H54 (cell line): ENCODE data around the gene IZUMO4.

Source experiments
- DNase-seq: peaks from one replicate; pipeline ENCODE4 v3.0.0; 2011; ENCODE audit warnings: low spot score, mixed read lengths; ENCODE audit not compliant: insufficient read length
- FAIRE-seq: peaks from 3 replicates; lab custom pipeline; 2011; peaks lifted over from hg19 to GRCh38; lab: Jason Lieb, UNC
- POLR2A ChIP-seq: IDR thresholded peaks from 2 replicates; pipeline ENCODE4 v1.6.1; 2011; ENCODE audit warnings: low read depth, mild to moderate bottlenecking, low read length

IZUMO4 gene

DNA sequence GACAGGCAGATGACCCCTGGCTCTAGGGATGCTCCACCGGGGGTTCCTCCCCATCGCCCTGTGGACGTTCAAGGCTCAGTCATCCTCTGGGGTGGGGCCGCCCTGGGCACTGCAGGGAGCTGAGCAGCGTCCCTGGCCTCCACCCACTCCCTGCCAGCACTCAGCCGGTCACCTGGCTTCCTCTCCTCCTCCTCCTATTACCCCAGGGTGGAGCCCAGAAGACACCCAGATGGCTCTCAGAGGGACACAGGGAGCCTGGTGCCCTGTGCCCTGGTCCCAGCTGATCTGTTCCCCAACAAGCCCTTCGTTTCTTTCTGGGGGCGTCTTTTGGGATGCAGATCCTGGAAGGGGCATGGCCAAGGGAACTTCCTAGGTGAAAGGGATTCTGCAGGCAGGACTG, 42.0 kb upstream of the IZUMO4 start:
- FAIRE-seq: no peak
- DNase-seq: no peak
- TF ChIP-seq POLR2A: no peak

DNA sequence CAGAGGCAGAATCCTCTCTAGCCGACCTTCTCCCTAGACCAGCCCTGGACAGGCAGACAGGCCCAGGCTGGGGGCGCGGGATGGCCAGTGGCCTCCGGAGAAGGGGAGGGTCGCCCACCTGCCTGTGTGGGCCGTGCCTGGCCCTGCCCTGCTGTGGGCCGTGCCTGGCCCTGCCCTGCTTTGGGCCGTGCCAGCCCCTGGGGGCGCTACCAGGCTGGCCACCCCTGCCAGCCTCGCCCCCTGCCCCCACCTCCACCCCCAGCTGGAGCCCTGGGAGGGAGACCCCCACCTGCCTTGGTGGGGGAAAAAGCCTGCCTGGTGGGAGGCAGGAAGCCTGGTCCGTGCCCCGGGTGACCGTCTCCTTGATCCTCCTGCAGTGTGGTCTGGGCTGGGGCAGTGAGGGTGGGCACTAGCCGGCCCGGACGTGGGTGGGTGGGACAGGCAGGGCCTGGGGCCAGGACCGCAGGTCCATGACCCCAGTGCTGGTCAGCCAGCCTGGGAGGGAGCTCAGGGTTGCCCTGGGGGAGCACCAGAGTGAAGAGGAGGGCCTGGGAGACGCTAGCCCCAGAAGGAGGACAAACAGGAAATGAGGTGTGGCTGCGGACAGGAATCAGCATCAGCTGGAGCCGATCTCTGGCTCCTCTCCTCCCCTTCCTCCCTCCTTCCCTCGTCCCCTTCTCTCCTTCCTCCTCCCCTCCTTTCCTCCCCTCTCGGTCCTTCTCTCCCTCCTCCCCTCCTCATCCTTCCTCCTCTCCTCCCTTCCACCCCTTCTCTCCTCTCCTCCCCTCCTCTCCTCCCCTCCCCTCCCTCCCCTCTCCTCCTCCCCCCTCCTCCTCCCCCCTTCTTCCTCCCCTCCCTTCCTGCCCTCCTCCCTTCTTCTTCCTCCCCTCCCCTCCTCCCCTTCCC, 40.5 kb upstream of the IZUMO4 start:
- TF ChIP-seq POLR2A: peak; percentile 43; the same call in 1 of the 2 replicates
- no peak for DNase-seq
- no peak for FAIRE-seq

DNA sequence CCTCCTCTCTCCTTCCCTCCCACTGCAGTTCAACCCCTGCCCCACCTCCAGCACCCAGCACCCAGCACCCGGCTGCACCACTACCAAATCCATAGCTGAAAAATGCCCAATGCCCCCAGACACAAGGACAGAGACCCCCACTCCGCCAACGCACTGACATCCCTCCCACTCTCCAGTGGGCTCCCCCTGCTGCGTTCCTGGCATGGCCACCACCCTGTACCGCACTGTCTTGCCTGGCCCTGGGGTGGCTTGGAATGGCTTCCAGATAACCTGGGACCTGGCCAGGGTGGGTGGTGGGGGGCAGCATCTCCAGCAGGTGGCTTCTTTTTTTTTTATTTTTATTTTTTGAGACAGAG, 39.9 kb upstream of the IZUMO4 start:
- DNase-seq (no peak), FAIRE-seq (no peak)

DNA sequence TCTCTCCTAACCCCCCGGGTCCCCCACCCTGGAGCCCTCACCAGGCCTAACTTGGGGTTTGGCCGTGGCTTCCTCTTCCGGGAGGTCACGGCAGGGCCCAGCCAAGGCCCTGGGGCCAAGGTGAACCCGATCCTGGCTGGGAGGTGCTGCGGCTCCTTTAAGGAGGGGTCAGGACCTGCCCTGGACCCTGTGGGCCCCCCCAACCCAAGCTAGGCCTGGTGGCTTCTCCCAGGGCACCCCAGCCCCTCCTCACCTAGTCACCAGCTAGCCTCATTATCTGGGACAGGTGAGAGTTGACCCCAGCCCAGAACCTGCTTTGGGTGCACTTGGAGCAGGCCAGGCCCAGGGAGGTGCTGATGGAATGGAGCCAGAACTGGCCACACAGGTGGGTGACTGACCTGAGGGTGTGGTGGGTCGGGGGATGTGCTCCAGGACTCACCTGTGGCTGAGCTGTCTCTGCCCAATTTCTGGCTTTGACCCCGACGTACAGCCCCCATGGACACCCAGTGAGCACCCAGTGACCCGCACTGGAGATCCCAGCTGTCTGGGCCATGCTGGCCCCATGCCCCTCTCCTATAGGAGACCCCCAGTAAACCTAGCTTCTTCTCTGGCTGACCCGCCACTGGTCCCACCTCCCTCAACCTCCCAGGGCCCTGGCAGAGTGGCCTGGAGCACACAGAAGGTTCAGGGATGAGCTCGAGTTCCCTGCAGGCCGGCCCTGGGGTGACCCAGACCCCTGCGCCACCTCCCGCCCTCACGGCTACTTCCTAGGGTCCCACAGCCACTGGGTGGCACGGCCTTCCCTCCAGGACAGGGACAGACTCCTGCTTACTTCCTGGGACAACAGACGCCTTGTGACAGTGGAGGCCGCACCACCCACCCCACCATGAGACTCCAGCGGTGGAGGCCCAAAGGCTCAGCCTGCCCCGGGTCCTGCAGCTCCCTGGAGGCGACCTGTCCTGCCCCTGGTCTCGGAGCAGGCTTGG, 38.9 kb upstream of the IZUMO4 start:
- no peak for FAIRE-seq
- TF ChIP-seq POLR2A: no peak
- DNase-seq: no peak

More for the DNA sequence above, 39.9 kb upstream of the IZUMO4 start:
- TF ChIP-seq POLR2A: no peak

DNA sequence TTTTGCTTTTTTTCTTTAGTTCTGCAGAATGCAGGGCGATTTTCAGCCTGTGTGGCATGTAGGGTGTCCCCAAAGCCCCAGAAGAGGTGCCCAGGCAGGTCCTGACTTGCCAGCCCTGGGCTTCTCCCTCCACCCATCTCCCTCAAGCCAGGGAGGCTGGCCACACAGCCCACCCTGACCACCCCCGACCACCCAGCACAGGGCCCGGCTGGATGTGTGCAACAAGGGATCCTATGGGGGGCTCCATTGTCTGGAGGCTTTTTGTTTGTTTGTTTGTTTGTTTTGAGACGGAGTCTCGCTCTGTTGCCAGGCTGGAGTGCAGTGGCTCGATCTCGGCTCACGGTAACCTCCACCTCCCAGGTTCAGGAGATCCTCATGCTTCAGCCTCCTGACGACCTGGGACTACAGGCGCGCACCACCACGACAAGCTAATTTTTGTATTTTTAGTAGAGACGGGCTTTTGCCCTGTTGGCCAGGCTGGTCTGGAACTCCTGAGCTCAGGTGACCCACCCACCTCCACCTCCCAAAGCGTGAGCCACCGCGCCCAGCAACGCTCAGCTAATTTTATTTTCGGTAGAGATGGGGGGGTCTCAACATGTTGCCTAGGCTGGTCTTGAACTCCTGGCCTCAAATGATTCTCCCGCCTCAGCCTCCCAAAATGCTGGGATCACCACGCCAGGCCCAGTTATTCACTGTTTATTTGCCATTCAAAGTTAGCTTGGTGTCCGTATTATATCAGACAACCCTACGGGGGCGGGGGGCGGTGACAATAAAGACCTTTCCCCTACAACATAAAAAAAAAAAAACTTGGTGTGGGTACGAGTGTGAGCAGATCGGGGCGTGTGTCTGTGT, 37.9 kb upstream of the IZUMO4 start:
- no peak for TF ChIP-seq POLR2A
- FAIRE-seq (no peak), DNase-seq (no peak)

DNA sequence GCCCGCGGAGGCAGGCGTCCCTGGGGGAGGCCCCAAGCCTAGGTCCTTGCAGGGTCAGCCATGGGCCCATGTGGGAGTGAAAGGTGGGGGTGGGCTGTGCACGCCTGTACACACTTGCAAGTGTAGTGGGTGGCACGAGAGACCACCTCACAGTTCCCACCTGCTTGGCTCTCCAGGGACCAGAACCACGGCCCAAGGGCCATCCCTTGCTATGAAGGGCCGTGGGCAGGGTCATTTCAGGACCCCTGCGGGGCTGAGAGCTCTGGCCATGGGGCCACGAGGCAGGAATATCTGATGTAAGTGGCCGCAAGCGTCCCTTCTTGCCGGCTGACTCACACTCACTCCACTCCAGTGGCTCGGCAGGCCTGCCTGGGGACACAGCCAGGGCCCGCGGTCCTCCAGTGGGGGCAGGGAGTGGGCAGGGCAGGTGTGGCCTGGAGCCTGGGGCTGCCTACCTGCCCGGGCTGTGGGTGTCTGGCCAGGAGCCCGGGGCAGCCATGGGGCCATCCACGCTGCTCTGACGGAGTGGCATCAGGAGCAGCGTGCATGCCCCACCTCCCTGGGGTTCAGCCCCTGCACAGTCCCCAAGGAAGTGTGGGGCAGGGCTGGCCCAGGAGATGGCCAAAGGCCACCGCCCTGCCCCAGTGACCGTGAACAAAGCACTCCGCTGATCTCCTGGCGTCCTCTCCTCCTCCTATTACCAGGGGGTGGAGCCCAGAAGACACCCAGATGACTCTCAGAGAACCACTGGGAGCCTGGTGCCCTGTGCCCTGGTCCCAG, 37.1 kb upstream of the IZUMO4 start:
- DNase-seq (peak; percentile 78), FAIRE-seq (peak; percentile 52)
- no peak for TF ChIP-seq POLR2A

DNA sequence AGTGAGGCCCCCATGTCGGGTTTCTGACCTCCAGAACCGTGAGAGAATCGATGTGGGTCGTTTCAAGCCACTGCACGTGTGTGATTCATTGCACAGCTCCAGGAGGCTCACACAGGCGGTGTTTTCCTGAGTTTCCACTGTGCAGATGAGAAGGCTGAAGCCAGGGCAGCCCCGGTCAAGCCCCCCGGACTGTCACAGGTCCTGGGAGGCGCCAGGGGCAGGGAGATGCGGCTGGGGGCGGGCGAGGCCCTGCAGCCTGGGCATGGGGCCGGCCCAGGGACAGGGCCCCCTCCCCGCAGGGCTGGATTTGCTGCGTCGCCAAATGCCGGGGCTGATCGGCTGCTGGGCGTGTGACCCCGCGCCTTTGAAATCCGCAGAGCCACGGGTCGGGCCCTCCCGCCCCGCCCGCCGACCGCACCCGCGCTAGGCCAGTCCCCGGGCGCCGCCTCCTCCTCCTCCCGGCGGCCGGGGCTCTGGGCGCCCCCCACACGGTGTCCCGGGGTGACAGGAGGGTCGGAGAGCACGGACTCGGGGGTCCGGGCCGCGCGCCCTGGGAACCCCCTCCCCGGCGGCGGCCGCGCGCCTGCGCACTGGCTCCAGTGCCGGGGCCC, 35.7 kb upstream of the IZUMO4 start:
- 0 out of 2 replicates have a peak, but pooled peaks have one; percentile 14 for TF ChIP-seq POLR2A
- peak; percentile 60 for DNase-seq
- FAIRE-seq: no peak

DNA sequence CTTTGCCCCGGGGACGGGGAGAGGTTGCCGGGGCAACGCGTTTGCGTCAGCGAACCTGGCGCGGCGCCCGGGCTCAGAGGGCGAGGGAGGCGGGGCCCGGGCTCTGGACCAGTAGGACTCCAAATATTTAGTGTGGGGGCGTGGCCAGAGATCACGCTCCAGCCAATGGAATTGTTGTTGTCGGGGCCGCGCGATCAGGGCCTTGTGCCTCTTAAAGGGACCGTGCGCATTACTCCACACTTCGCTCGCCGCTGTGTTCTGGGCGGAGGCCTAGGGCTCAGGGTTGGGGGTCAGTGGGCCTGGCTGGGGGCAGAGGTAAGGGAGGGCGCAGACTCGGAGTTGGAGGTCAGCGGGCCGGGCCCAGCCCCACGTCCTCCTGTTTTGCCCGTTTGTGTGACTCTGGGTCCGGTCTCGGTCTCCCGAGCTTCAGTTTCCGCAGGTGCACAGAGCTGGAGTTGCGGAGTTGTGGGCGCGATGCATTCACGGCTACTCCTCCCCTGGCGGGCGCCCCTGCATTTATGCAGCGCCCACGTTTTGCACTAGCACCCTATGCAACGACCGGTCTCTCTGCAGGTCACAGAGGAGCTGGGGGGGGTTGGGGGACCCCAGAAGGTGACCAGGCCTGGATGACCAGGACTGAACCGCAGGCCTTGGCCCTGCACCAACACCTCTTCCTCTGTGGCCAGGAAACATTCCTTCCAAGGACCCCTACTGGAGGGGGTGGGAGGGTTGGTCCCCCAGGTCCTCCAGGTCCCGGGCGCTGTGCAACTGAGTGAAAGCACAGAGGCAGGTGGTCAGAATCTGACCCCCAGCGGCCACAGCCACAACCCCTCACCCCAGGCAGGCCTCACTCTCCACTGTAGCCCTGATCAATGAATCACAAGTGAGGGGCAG, 35.0 kb upstream of the IZUMO4 start:
- DNase-seq (peak; percentile 94), FAIRE-seq (no peak)
- no peak for TF ChIP-seq POLR2A

DNA sequence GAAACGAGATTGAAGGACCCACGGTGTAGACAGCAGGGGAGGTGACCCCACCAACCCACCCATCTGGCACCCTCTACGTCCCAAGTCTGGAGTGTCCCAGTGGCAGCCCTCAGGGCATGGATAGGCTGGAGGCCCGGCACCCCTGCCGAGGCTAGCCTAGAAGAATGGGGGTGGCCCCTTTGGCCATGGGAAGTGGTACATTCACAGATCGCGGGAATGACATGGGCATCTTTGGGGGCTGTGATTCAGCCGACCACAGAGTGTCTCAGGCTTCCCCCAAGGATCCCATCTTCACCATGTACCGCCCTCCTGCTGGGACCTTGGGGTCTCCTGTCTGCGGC, 34.4 kb upstream of the IZUMO4 start:
- no peak for DNase-seq
- no peak for TF ChIP-seq POLR2A
- no peak for FAIRE-seq

DNA sequence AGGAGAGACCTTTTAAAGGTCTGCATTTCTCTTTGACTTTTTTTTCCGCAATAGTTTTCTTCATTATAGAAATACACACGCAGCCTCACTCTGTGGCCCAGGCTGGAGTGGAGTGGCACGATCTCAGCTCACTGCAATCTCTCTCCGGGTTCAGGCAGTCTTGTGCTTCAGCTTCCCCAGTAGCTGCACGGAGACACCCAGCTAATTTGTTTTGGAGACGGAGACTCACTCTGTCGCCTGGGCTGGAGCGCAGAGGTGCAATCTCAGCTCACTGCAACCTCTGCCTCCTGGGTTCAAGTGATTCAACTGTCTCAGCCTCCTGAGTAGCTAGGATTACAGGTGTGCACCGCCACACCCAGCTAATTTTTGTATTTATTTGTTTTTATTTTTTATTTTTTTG, 33.9 kb upstream of the IZUMO4 start:
- no peak for TF ChIP-seq POLR2A
- DNase-seq (no peak), FAIRE-seq (no peak)

DNA sequence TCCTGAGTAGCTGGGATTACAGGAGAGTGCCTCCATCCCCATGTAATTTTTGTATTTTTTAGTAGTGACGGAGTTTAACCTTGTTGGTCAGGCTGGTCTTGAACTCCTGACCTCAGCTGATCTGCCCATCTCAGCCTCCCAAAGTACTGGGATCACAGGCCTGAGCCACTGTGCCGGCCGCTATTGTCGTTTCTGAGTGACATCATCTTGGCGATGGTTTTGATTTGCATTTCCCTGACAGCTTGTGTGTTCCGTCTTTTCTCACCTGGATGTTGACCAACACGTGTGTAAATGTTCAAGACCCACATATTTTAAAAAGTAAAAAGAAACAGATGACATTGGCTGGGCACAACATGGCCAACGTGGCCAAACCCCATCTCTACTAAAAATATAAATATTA, 32.9 kb upstream of the IZUMO4 start:
- no peak for DNase-seq
- no peak for FAIRE-seq
- TF ChIP-seq POLR2A: no peak
